LNCaP clone FGC (cell line): ENCODE data around the gene KRTAP5-4.

Experiments used
- DNase-seq: peaks from one replicate; pipeline ENCODE4 v3.0.0-alpha.2; 2011; ENCODE audit warnings: low read depth
- H3K4me3 ChIP-seq: 2 replicates; pipeline ENCODE4 v1.5.1; 2011; ENCODE audit warnings: mild to moderate bottlenecking, low read depth, low read length, control low read depth
- TF ChIP-seq, protein P1 (sequence below): IDR thresholded peaks from 2 replicates; pipeline ENCODE4 v1.5.1; 2012; ENCODE audit warnings: mild to moderate bottlenecking; ENCODE audit not compliant: control insufficient read depth, insufficient read depth; ENCODE audit errors: extremely low read depth

Gene KRTAP5-4

DNA sequence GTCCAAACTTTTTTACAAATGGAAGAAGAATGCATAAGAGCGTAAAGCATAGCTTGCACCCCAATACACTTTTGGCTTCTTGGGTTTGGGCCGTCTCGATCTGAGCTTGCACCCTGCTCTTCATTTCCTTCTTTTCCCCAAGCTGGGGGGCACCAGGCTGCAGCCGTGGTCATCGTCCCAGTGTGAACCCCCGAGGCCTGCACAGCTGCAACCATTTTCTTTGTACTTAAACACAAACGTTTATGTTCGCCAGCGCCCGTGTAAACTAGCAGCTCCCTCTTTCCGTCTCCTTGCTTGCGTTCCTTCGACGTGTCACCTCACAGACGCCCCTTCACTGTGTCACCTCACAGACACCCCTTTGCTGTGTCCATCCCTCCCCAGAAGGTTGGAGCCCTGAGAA is 17.7 kb upstream of the KRTAP5-4 start:
- no peak for DNase-seq
- TF ChIP-seq, protein P1, sequence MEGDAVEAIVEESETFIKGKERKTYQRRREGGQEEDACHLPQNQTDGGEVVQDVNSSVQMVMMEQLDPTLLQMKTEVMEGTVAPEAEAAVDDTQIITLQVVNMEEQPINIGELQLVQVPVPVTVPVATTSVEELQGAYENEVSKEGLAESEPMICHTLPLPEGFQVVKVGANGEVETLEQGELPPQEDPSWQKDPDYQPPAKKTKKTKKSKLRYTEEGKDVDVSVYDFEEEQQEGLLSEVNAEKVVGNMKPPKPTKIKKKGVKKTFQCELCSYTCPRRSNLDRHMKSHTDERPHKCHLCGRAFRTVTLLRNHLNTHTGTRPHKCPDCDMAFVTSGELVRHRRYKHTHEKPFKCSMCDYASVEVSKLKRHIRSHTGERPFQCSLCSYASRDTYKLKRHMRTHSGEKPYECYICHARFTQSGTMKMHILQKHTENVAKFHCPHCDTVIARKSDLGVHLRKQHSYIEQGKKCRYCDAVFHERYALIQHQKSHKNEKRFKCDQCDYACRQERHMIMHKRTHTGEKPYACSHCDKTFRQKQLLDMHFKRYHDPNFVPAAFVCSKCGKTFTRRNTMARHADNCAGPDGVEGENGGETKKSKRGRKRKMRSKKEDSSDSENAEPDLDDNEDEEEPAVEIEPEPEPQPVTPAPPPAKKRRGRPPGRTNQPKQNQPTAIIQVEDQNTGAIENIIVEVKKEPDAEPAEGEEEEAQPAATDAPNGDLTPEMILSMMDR: no peak
- H3K4me3 ChIP-seq: no peak overlapping the region

DNA sequence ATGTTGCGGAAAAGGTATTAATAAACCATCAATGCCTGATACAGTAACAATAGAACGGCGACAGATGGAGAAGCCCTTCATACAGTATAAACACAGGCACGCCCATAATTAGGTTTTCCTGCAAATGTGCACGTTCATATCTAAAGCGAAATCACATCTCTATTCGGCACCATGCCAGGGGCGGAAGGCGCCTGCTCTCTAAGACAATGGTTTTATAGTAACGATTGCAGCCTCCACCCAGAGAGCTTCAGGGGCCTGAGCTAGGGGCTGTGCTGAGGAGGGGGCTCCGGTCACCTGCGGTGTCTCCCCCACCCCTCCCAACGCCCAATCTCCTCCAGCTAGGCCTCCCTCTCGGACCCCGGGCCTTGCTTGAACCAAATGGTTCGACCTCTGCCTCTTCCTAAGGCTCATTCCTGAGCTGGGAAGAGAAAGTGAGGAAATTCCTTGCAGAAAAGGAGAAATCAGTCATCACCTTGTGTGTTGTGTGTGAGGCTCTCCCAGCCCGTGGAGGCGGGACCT is 17.2 kb upstream of the KRTAP5-4 start:
- TF ChIP-seq, protein P1: no peak
- H3K4me3 ChIP-seq: no peak overlapping the region
- DNase-seq: no peak

DNA sequence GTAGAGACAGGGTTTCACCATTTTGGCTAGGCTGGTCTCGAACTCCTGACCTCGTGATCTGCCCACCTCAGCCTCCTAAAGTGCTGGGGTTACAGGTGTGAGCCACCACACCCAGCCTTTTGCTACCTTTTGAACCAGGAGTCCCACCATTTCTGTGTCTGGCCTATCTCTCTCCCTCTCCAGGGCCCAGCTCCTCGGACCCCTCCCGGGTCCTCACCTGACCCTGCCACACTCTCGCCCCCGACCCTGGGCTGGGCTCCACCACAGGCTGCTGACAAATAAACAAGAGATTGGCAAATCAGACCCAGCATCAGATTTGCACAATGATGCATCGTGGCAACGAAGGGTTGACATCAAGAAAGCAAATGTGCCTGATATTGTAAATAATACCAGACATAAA is 16.4 kb upstream of the KRTAP5-4 start:
- H3K4me3 ChIP-seq: no peak overlapping the region
- no peak for DNase-seq
- TF ChIP-seq, protein P1: no peak

DNA sequence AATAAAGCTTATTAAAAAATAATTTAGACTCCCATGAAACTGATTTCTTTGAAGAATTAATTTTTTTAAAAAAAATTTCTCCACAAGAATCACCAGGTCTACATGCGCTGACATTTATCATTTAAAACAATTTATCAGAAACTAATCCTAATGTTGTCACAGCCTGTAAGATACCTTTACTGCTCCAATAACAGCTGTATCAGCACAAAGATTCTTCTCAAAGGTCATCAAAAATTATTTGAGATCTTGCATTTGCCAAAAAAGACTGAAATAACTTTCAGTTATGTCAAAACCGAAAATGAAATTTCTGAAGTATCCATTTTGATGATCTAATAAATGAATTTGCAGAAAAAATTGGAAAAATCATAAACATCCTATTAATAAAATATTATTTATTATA is 15.7 kb upstream of the KRTAP5-4 start:
- no peak overlapping the region for H3K4me3 ChIP-seq
- DNase-seq: no peak
- TF ChIP-seq, protein P1: no peak

DNA sequence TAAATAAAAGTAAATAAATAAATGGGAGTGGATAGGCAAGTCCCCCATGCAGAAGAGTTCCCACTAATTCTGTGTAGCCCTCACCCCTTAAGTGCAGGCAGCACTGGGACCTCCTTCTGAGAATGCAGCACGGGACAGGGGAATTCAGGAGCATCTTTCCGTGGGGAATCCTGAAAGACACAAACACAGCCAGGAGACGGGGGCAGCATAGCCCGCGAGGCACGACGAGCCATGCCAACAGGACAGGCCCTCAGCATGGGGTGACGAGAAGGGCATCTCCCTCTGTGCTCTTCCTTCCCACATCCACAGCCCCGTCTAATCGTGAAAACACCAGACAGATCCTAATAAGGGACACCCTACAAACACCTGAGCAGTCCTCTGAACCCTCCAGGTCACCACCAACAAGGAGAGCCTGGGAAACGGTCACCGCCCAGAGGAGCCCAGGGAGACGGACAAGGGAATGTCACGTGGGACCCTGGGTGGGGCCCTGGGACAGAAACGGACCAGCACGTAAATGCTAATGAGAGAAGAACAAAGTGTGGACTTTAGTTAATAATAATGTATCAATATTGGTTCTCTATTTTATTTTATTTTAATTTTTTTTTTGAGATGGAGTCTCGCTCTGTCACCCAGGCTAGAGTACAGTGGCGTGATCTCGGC is 14.5 kb upstream of the KRTAP5-4 start:
- H3K4me3 ChIP-seq: no peak overlapping the region
- DNase-seq: no peak
- TF ChIP-seq, protein P1: no peak

DNA sequence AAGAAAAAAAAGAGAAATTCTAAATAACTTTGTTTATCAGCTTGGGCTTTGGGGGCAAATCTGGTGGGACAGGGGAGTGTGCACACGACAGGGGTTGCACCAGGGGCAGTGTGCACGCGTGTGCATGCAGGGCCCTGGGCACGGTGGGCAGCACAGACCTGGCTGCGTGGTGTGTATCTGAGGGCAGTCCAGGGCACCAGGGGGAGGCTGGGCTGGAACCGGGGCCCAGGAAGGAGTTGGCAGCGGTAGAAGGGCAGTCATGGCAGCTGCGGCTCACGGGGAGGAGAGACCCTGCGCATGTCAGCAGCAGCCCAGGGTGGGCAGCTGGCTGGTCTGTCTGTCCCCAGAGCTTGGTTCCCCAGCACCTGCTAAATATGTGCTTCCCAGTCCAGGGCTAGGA is 11.9 kb upstream of the KRTAP5-4 start:
- no peak overlapping the region for H3K4me3 ChIP-seq
- no peak for DNase-seq
- TF ChIP-seq, protein P1: no peak

DNA sequence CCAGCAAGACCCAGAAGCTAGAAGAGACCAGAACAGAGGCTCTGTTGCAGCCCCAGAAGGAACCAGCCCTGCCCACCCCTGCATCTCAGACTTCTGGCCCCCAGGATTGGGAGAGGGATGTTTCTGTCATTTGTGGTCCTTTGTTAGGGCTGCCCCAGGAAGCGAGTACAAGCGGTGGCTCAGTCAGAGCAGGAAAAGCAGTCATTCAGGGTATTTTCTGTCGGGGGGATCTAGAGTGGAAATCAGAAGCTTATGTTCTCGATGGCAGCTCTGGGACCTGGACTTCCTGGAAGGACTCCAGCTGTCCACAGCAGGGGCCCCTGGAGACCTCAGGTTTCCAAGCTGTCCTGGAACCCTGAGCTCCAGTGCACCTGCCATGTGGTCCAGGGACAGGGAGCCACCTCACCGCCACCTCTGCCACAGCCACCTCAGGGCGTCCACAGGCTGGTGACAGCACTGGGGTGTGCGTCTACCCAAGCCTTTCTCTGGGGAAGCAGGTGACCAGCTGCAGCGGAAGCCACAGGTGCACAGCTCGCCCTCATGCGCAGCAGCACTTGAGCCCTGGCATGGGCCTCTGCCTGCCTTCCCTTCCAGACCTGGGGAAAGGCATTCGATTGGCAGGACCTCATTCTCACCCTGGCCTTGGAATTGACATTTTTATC is 10.2 kb upstream of the KRTAP5-4 start:
- TF ChIP-seq, protein P1: no peak
- DNase-seq: no peak
- H3K4me3 ChIP-seq: no peak overlapping the region
